HG03097 (cell line): Measurements from ENCODE around the gene CDC5L.

Experiments
- ATAC-seq: cut with Tn5 transposase; IDR thresholded peaks from one replicate; pipeline ENCODE4 v1.9.1; 2021; ENCODE audit not compliant: unreplicated experiment, low FRiP score

The CDC5L gene

GRCh38 chr6:44410363-44410762 lies 22.9 kb downstream of the CDC5L start:
- no peak for ATAC-seq

GRCh38 chr6:44411141-44411540 lies 23.6 kb downstream of the CDC5L start:
- ATAC-seq = no peak

- no peak for ATAC-seq
These were observed 27.9 kb downstream of the CDC5L start for GRCh38 chr6:44415449-44415848.

GRCh38 chr6:44415873-44416502 lies 28.5 kb downstream of the CDC5L start:
- no peak for ATAC-seq

- ATAC-seq = no peak
These were observed 35.0 kb downstream of the CDC5L start for GRCh38 chr6:44422531-44422930.

- no peak for ATAC-seq
These were observed 35.8 kb downstream of the CDC5L start for GRCh38 chr6:44423306-44423705.

GRCh38 chr6:44425951-44426350 lies 38.4 kb downstream of the CDC5L start:
- no peak for ATAC-seq

- no peak for ATAC-seq
These were observed 41.2 kb downstream of the CDC5L start for GRCh38 chr6:44428682-44429081.

- ATAC-seq = no peak
These were observed 42.8 kb downstream of the CDC5L start for GRCh38 chr6:44430326-44430725.

- ATAC-seq = no peak
These were observed 43.7 kb downstream of the CDC5L start for GRCh38 chr6:44431118-44431725.

GRCh38 chr6:44432227-44432626 lies 44.7 kb downstream of the CDC5L start:
- no peak for ATAC-seq

GRCh38 chr6:44432726-44433125 lies 45.2 kb downstream of the CDC5L start:
- ATAC-seq = no peak

GRCh38 chr6:44435500-44435899 lies 48.0 kb downstream of the CDC5L start:
- no peak for ATAC-seq

- no peak for ATAC-seq
These were observed 51.3 kb downstream of the CDC5L start for GRCh38 chr6:44438827-44439226.

GRCh38 chr6:44439270-44440045 lies 52.0 kb downstream of the CDC5L start:
- ATAC-seq = no peak

GRCh38 chr6:44441091-44441855 lies 53.8 kb downstream of the CDC5L start:
- ATAC-seq = no peak

GRCh38 chr6:44442236-44442635 lies 54.7 kb downstream of the CDC5L start:
- ATAC-seq = no peak

- no peak for ATAC-seq
These were observed 55.4 kb downstream of the CDC5L start for GRCh38 chr6:44442833-44443444.

- ATAC-seq = no peak
These were observed 57.3 kb downstream of the CDC5L start for GRCh38 chr6:44444853-44445252.

GRCh38 chr6:44446626-44447300 lies 59.3 kb downstream of the CDC5L start:
- ATAC-seq = no peak
